HepG2 (cell line): Measurements from ENCODE around the gene FOLR3. TPM values are rescaled to one million over a fixed set of nuclear protein-coding genes. Genes with fewer than 3 reads are reported as not detected.

Experiments used
- GTF2F1 ChIP-seq: fragments of 150-350 bp; IDR thresholded peaks from 2 replicates; pipeline ENCODE4 v1.6.1; 2014; ENCODE audit warnings: low read length
- JDP2 ChIP-seq: sonication (generic); formaldehyde crosslinking; IDR thresholded peaks from 2 replicates; pipeline ENCODE4 v1.8.1; 2022; ENCODE audit warnings: missing genetic modification reagents, borderline replicate concordance
- KLF12 ChIP-seq: sonication (generic); formaldehyde crosslinking; IDR thresholded peaks from 2 replicates; pipeline ENCODE4 v1.4.0; 2020; ENCODE audit warnings: missing genetic modification reagents, borderline replicate concordance
- RFXAP ChIP-seq: sonication (generic); formaldehyde crosslinking; IDR thresholded peaks from 2 replicates; pipeline ENCODE4 v1.4.0; 2020; ENCODE audit warnings: missing genetic modification reagents, borderline replicate concordance
- RXRA ChIP-seq: sonication (generic); formaldehyde crosslinking; IDR thresholded peaks from 2 replicates; pipeline ENCODE4 v1.5.1; 2020; ENCODE audit warnings: missing genetic modification reagents
- TBX2 ChIP-seq: sonication (generic); formaldehyde crosslinking; IDR thresholded peaks from 2 replicates; pipeline ENCODE4 v1.5.0; 2020; ENCODE audit warnings: missing genetic modification reagents, mild to moderate bottlenecking, borderline replicate concordance
- ZFX ChIP-seq: sonication (generic); formaldehyde crosslinking; IDR thresholded peaks from 2 replicates; pipeline ENCODE4 v1.4.0; 2020; ENCODE audit warnings: mild to moderate bottlenecking, low read depth, missing genetic modification reagents, moderate library complexity
- ZKSCAN1 ChIP-seq: fragments of 150-350 bp; IDR thresholded peaks from 2 replicates; pipeline ENCODE4 v1.6.1; 2014; ENCODE audit warnings: low read length
- ZNF747 ChIP-seq: sonication (generic); formaldehyde crosslinking; IDR thresholded peaks from 2 replicates; pipeline ENCODE4 v1.8.1; 2023; ENCODE audit warnings: missing genetic modification reagents, mild to moderate bottlenecking, borderline replicate concordance
- ZNF773 ChIP-seq: sonication (generic); formaldehyde crosslinking; IDR thresholded peaks from 2 replicates; pipeline ENCODE4 v1.4.0; 2020; ENCODE audit warnings: missing genetic modification reagents, borderline replicate concordance
- polyA plus RNA-seq, 8 experiments: library from polyadenylated mRNA; depleted of rRNA in 3 of 8; stranded (reverse) in 7 of 8; unstranded in 1 of 8; fragments of >200 nt; fragmentation: Illumina TruSeq in 4 of 8; extraction: Trizol in 4 of 8; gene quantifications; 2 replicates each; pipeline versions ENCODE4 v1.2.1 to v1.2.3, GENCODE V29; 2011 to 2016; ENCODE audit warnings: low read depth in 4 of 8, missing spikeins in 1 of 8, mixed read lengths in 1 of 8; ENCODE audit not compliant: insufficient read depth in 1 of 8
- total RNA-seq, 5 experiments: library from RNA; depleted of rRNA; stranded (reverse); fragments of >200 nt; fragmentation: Illumina TruSeq; extraction: Trizol; gene quantifications; 2 replicates each; pipeline ENCODE4 v1.2.3, GENCODE V29; 2016; ENCODE audit warnings: low read depth in 1 of 5
- TF ChIP-seq, protein P1 (sequence below): sonication (generic); formaldehyde crosslinking; IDR thresholded peaks from 2 replicates; pipeline ENCODE4 v1.4.0; 2020; ENCODE audit warnings: mild to moderate bottlenecking, missing genetic modification reagents
- TF ChIP-seq, protein P2 (sequence below): sonication (generic); formaldehyde crosslinking; IDR thresholded peaks from 2 replicates; pipeline ENCODE4 v1.5.0; 2020; ENCODE audit warnings: mild to moderate bottlenecking, missing genetic modification reagents, borderline replicate concordance

The FOLR3 gene
- total and polyA plus RNA-seq, 2 of the 13 experiments (the other 11 are each of a cell fraction or from before 2014, with no cell fraction given): not detected

DNA sequence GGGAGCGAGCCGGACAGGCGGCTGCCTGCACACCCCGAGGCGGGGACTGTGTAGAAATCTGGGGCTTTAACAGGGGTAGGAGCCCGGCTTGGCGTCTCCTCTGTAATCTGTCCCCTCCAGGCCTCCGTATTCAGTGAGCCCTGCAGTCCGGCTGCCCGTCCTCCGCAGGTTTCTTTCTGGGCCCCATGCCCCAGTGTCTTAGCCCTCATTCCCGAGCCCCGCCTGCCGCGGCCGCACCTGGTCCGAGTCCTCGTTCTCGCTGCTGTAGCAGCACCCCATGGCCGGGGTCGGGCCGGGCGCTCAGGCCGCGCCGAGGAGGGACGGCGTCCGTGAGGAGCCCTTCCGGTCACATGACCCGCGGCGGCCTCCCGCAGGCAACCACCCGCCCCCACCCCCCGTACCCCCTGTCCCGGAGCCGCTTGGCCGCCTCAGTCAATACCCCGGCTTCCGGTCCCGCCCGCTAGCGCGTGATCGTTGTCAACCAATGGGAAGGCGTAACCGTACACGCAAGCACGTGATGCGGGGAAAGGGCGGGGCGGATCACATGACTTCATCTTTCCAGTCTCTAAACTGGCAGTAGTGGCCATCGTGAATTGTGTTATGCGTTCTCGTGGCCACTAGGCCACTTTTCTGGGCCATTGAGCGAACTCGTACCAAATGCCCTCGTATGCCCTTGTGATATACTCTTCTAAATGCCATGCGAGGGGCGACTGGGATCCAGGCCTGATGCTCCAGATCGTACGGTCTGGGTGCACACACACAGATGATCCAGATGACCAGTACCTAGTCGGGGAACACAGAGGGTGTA is 32.4 kb upstream of the FOLR3 start, which contains the start of gene LAMTOR1 (continued):
- TF ChIP-seq RXRA (CRISPR knock-in tag): peak; percentile 77
- TF ChIP-seq GTF2F1: 0 out of 2 replicates have a peak, but pooled peaks have one; percentile 28
- peak; percentile 96 for TF ChIP-seq ZFX (CRISPR knock-in tag)
- TF ChIP-seq, protein P1, sequence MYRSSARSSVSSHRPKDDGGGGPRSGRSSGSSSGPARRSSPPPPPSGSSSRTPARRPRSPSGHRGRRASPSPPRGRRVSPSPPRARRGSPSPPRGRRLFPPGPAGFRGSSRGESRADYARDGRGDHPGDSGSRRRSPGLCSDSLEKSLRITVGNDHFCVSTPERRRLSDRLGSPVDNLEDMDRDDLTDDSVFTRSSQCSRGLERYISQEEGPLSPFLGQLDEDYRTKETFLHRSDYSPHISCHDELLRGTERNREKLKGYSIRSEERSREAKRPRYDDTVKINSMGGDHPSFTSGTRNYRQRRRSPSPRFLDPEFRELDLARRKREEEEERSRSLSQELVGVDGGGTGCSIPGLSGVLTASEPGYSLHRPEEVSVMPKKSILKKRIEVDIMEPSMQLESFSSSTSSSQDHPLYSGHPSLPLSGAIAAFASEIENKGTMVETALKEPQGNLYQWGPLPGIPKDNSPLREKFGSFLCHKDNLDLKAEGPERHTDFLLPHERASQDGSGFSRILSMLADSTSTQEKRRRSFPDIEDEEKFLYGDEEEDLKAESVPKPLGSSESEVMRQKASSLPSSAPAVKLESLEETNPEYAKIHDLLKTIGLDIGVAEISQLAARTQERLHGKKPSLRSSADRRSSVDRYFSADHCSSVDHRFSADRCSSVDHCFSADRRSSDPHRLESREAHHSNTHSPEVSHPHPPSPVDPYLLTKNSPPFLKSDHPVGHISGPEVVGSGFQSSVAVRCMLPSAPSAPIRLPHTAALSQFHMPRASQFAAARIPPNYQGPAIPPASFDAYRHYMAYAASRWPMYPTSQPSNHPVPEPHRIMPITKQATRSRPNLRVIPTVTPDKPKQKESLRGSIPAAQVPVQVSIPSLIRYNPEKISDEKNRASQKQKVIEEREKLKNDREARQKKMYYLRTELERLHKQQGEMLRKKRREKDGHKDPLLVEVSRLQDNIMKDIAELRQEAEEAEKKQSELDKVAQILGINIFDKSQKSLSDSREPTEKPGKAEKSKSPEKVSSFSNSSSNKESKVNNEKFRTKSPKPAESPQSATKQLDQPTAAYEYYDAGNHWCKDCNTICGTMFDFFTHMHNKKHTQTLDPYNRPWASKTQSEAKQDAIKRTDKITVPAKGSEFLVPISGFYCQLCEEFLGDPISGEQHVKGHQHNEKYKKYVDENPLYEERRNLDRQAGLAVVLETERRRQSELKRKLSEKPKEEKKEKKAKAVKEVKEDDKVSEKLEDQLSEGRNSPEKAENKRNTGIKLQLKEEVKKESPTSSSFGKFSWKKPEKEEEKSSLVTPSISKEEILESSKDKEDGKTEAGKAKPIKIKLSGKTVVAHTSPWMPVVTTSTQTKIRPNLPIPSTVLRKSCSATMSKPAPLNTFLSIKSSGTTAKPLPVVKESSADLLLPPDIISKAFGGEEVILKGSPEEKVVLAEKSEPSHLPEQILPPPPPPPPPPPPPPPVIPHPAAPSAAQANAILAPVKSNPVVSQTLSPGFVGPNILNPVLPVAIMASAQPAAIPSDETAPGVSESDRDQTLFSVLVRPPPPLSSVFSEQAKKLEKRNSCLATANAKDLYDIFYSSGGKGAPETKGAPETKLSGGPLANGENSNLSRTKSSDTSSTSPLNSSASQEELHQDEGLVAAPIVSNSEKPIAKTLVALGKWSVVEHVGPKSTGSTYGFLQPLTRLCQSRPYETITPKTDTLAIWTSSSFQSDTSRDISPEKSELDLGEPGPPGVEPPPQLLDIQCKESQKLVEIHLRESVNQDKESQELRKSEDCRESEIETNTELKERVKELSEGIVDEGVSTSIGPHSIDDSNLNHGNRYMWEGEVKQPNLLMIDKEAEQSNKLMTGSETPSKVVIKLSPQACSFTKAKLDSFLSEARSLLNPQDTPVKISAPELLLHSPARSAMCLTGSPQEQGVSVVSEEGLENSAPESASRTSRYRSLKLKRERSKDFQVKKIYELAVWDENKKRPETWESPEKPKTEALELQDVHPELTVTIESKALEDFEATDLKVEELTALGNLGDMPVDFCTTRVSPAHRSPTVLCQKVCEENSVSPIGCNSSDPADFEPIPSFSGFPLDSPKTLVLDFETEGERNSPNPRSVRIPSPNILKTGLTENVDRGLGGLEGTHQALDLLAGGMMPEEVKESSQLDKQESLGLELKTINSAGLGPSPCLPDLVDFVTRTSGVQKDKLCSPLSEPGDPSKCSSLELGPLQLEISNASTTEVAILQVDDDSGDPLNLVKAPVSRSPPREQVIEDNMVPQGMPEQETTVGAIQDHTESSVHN: no peak
- TF ChIP-seq, protein P2, sequence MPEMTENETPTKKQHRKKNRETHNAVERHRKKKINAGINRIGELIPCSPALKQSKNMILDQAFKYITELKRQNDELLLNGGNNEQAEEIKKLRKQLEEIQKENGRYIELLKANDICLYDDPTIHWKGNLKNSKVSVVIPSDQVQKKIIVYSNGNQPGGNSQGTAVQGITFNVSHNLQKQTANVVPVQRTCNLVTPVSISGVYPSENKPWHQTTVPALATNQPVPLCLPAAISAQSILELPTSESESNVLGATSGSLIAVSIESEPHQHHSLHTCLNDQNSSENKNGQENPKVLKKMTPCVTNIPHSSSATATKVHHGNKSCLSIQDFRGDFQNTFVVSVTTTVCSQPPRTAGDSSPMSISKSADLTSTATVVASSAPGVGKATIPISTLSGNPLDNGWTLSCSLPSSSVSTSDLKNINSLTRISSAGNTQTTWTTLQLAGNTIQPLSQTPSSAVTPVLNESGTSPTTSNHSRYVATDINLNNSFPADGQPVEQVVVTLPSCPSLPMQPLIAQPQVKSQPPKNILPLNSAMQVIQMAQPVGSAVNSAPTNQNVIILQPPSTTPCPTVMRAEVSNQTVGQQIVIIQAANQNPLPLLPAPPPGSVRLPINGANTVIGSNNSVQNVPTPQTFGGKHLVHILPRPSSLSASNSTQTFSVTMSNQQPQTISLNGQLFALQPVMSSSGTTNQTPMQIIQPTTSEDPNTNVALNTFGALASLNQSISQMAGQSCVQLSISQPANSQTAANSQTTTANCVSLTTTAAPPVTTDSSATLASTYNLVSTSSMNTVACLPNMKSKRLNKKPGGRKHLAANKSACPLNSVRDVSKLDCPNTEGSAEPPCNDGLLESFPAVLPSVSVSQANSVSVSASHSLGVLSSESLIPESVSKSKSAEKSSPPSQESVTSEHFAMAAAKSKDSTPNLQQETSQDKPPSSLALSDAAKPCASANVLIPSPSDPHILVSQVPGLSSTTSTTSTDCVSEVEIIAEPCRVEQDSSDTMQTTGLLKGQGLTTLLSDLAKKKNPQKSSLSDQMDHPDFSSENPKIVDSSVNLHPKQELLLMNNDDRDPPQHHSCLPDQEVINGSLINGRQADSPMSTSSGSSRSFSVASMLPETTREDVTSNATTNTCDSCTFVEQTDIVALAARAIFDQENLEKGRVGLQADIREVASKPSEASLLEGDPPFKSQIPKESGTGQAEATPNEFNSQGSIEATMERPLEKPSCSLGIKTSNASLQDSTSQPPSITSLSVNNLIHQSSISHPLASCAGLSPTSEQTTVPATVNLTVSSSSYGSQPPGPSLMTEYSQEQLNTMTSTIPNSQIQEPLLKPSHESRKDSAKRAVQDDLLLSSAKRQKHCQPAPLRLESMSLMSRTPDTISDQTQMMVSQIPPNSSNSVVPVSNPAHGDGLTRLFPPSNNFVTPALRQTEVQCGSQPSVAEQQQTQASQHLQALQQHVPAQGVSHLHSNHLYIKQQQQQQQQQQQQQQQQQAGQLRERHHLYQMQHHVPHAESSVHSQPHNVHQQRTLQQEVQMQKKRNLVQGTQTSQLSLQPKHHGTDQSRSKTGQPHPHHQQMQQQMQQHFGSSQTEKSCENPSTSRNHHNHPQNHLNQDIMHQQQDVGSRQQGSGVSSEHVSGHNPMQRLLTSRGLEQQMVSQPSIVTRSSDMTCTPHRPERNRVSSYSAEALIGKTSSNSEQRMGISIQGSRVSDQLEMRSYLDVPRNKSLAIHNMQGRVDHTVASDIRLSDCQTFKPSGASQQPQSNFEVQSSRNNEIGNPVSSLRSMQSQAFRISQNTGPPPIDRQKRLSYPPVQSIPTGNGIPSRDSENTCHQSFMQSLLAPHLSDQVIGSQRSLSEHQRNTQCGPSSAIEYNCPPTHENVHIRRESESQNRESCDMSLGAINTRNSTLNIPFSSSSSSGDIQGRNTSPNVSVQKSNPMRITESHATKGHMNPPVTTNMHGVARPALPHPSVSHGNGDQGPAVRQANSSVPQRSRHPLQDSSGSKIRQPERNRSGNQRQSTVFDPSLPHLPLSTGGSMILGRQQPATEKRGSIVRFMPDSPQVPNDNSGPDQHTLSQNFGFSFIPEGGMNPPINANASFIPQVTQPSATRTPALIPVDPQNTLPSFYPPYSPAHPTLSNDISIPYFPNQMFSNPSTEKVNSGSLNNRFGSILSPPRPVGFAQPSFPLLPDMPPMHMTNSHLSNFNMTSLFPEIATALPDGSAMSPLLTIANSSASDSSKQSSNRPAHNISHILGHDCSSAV: 0 out of 2 replicates have a peak, but pooled peaks have one; percentile 28
- TF ChIP-seq KLF12 (CRISPR knock-in tag): peak; percentile 72; the same call in 1 of the 2 replicates
- no peak; the same call in 1 of the 2 replicates for TF ChIP-seq JDP2 (CRISPR knock-in tag)
- TF ChIP-seq ZNF773 (CRISPR knock-in tag): no peak
- peak; percentile 38; the same call in 1 of the 2 replicates for TF ChIP-seq RFXAP (CRISPR knock-in tag)
- TF ChIP-seq ZNF747 (CRISPR knock-in tag): no peak
- TF ChIP-seq ZKSCAN1: no peak
- TF ChIP-seq TBX2 (CRISPR knock-in tag): peak; percentile 48; the same call in 1 of the 2 replicates
